Esophagus (tissue), 2 donors: Measurements from ENCODE around the gene LOC128125822.

Experiments
- H3K27ac ChIP-seq, 2 donors: one replicate each; pipeline ENCODE4 v1.5.1; 2013; ENCODE audit warnings: low read depth in 2 of 2, mild to moderate bottlenecking in 2 of 2, inconsistent platforms in 1 of 2, low read length in 1 of 2, moderate library complexity in 1 of 2
- H3K27me3 ChIP-seq, 2 donors: one replicate each; pipeline ENCODE4 v1.6.1; 2013; ENCODE audit warnings: low read length in 2 of 2, control low read depth in 1 of 2, mild to moderate bottlenecking in 1 of 2; ENCODE audit not compliant: insufficient read depth in 2 of 2, control insufficient read depth in 1 of 2
- H3K36me3 ChIP-seq, 2 donors: one replicate each; pipeline ENCODE4 v1.6.1; 2013; ENCODE audit warnings: low read length in 1 of 2; ENCODE audit not compliant: control insufficient read depth in 2 of 2, insufficient read depth in 2 of 2
- H3K4me1 ChIP-seq, 2 donors: one replicate each; pipeline ENCODE4 v1.6.1; 2013; ENCODE audit warnings: low read length in 1 of 2; ENCODE audit not compliant: control insufficient read depth in 2 of 2, insufficient read depth in 2 of 2
- H3K4me3 ChIP-seq, 2 donors: one replicate each; pipeline ENCODE4 v1.5.1; 2013; ENCODE audit warnings: low read length in 2 of 2, mild to moderate bottlenecking in 2 of 2, low read depth in 1 of 2, moderate library complexity in 1 of 2
- H3K9me3 ChIP-seq, 2 donors: one replicate each; pipeline ENCODE4 v1.6.1; 2013; ENCODE audit warnings: mild to moderate bottlenecking in 2 of 2, low read depth in 1 of 2, low read length in 1 of 2, moderate library complexity in 1 of 2; ENCODE audit not compliant: control insufficient read depth in 2 of 2, insufficient read depth in 1 of 2
- WGBS, 2 donors: extraction: QIAGEN DNeasy Blood & Tissue Kit; methylation state at CpG; one replicate each; pipeline ENCODE4 v1.1.7; 2013; 5-methylcytosine and 5-hydroxymethylcytosine counted together
- donor health status: healthy with polysubstance abuse.
- donor health status: Bipolar disorder and iron deficiency.

LOC128125822 gene

DNA sequence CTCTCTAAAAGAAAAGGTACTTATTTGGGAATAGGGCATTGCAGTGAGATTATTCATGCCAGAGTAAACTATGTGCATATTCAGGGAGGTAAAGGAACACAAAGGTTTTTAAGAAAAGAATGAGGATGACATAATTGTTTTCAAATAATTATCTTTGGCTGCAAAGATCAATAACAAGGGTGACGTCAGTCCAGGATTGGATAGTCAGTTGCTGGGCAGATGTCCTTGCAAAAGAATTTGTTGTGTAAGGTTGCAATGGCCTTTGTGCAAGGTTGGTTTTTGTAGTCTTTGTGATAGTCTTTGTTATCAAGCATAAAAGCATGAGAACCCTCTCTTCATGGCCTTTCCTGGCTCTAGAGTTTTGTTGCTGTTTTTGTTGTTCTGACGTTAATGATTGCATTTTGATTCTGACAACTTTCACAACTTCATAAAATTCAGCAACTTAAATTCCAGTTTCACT, 17.7 kb downstream of the LOC128125822 start:
- 75 to 77% methylated on average over 2 of the region's 2 CpGs for WGBS, 2 donors
- Histone ChIP-seq H3K27me3 (no peaks in the 10 kb centered on the region), H3K36me3 (no peaks in the 10 kb centered on the region), H3K27ac (no peak overlapping the region), H3K4me1 (no peaks in the 10 kb centered on the region), H3K9me3 (no peaks in the 10 kb centered on the region), H3K4me3 (no peak overlapping the region)

DNA sequence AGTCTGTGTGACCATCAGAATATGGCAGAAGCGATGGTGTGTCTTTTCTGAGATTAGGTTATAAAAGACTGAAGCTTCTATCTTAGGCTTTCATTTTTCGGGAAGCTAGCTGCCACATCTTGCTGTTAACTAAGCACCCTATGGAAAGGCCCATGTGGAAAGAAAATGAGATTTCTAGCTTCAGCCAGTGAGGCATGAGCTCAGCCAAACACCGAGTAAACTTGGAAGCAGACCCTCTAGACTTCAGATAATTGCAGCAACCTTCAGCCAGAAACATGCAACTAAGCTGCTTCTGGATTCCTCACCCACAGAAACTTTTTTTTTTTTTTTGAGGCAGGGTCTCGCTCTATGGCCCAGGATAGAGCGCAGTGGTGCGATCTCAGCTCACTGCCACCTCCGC, 20.6 kb downstream of the LOC128125822 start:
- H3K4me3 ChIP-seq, result no peak overlapping the region
- H3K9me3 ChIP-seq, result no peaks in the 10 kb centered on the region
- WGBS, 2 donors, result 93 to 94% methylated on average over 7 of the region's 7 CpGs
- H3K27ac ChIP-seq, result no peak overlapping the region
- H3K36me3 ChIP-seq, result no peaks in the 10 kb centered on the region
- no peaks in the 10 kb centered on the region for H3K27me3 ChIP-seq
- H3K4me1 ChIP-seq, result no peaks in the 10 kb centered on the region

DNA sequence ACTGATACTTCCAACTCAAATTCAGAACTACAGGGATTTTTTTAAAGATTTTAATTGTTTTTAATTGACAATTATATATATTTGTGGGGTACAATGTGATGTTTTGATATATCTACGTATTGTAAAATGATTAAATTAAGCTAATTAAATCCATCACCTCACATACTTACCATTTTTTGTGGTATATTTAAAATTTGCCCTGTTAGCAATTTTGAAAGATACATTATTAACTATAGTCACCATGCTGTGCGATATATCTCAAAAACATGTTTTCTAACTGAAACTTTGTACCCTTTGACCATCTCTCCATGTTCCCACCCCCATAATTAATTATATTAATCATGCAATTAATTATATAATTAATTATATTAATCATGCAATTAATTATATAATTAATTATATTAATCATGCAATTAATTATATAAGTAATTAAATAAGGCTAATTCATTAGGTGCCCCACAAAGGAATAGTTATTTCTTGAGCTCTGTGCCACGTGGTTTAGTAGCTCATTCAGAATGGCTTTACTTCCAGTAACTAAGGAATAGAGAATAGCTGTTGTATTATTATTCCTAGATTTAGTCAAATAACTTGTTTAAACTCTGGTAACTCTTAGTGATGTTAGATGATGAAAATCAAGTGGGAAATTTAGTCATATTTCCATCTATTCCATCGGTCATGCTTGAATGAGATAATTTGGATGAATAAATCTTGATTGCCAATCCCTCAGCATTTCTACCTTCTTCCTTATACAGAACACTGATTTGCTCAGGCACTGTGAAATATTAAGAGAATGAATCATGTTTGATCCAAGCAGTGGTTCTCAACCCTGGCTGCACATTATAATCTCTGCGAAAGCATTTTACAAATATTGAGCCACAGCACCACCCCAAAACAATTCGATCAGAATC, 25.1 kb downstream of the LOC128125822 start:
- WGBS, 2 donors, result 46% methylated on average over 6 of the region's 6 CpGs
- Histone ChIP-seq H3K4me3 (peak overlapping the region in 1 of 2 donors; percentile 51), H3K27ac (no peak overlapping the region)

DNA sequence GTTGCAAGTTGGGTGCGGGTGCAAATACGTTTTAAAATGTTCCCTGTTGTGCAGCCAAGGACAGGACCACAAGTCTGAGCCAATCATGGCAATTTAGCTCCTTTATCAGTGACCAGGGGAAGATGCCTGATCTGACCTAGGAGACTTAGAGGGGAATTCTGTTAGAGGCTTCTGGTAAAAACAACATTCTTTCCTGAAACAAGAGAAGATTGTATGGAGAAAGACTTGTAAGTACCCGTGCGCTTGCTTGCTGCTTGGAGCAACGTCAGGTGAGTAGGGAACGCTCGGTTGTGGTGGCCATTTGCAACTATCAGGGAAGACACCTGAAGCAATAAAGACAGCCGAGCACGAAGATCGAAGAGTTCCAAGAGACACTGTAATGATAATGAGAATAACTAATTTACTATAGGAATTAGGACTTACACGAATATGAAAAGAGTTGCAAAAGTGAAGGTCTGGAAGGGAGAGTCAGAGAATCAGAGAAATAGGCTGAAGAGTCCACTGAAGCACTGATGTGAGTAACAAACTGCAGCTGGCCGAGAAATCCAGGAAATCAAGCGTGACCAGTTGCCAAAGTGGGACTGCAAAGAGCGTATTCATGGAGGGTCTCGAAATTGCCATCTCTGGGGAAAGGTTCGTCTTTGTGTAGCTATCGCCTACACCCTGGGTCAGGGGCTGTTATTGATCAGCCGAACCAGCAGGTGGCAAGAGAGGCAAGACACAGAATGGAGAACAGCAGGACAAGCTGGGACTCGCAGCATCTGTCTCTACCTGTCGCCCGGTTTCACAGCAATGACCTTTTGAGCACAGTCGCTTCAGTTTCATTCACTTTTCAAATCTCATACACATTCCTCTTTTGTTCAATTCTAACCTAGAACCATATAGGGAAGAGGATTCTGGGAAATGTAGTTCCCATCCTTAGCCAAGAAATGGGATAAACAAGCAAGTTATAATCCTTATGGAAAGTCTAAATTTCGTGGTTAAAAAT, 26.1 kb downstream of the LOC128125822 start:
- Histone ChIP-seq H3K4me3 (peak overlapping the region; percentile 45 to 51), H3K4me1 (peaks cover 0 to 3% of the 10 kb centered on the region in 2 donors), H3K27ac (no peak overlapping the region), H3K9me3 (no peaks in the 10 kb centered on the region), H3K27me3 (no peaks in the 10 kb centered on the region), H3K36me3 (no peaks in the 10 kb centered on the region)
- 2 to 3% methylated on average over 23 of the region's 23 CpGs for WGBS, 2 donors

More for the DNA sequence above, 25.1 kb downstream of the LOC128125822 start:
- H3K9me3 ChIP-seq, result no peaks in the 10 kb centered on the region
- no peaks in the 10 kb centered on the region for H3K36me3 ChIP-seq
- H3K27me3 ChIP-seq, result no peaks in the 10 kb centered on the region
- peaks cover 0 to 3% of the 10 kb centered on the region in 2 donors for H3K4me1 ChIP-seq

DNA sequence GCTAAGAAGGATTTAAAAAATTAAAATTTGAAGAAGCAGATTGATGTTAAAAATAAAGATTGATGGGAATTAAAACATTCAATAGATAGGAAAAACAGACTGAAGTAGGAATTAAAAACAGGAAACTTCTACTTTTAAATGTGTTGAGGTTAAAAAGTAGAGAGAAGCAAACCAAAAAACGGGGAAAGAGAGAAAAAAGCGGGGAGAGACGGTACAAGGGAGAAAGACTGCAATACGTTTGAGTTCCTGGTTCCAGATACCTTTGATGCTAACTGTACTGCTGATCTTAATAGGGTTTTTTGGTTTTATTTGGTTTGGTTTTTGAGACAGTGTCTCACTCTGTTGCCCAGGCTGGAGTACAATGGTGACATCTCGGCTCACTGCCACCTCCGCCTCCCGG, 27.0 kb downstream of the LOC128125822 start:
- H3K4me3 ChIP-seq, result no peak overlapping the region
- peaks cover 0 to 3% of the 10 kb centered on the region in 2 donors for H3K4me1 ChIP-seq
- no peaks in the 10 kb centered on the region for H3K27me3 ChIP-seq
- H3K36me3 ChIP-seq, result no peaks in the 10 kb centered on the region
- H3K9me3 ChIP-seq, result no peaks in the 10 kb centered on the region
- no peak overlapping the region for H3K27ac ChIP-seq
- WGBS, 2 donors, result 88 to 89% methylated on average over 7 of the region's 7 CpGs

GRCh38 chr6:63600136-63600535, 27.9 kb downstream of the LOC128125822 start:
- Histone ChIP-seq H3K4me1 (peaks cover 0 to 3% of the 10 kb centered on the region in 2 donors), H3K27ac (no peak overlapping the region), H3K36me3 (no peaks in the 10 kb centered on the region), H3K27me3 (no peaks in the 10 kb centered on the region), H3K9me3 (no peaks in the 10 kb centered on the region), H3K4me3 (no peak overlapping the region)
- 75 to 76% methylated on average over 6 of the region's 6 CpGs for WGBS, 2 donors

DNA sequence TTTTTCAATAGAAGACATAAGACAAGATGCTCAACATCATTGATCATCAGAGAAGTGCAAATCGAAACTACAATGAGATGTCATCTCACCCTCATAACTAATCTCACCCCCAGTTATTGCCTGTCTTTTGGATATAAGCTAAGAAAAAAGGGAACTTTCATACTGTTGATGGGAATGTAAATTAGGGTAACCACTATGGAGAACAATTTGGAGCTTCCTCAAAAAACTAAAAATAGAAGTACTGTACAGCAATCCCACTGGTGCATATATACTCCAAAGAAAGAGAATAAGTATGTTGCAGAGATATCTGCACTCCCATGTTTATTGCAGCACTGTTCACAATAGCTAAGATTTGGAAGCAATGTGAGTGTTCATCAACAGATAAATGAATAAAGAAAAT, 37.0 kb downstream of the LOC128125822 start:
- H3K4me1 ChIP-seq, result no peaks in the 10 kb centered on the region
- H3K4me3 ChIP-seq, result no peak overlapping the region
- 79 to 93% methylated on average over 1 of the region's 1 CpG for WGBS, 2 donors
- H3K36me3 ChIP-seq, result no peaks in the 10 kb centered on the region
- no peaks in the 10 kb centered on the region for H3K9me3 ChIP-seq
- H3K27me3 ChIP-seq, result no peaks in the 10 kb centered on the region
- no peak overlapping the region for H3K27ac ChIP-seq

DNA sequence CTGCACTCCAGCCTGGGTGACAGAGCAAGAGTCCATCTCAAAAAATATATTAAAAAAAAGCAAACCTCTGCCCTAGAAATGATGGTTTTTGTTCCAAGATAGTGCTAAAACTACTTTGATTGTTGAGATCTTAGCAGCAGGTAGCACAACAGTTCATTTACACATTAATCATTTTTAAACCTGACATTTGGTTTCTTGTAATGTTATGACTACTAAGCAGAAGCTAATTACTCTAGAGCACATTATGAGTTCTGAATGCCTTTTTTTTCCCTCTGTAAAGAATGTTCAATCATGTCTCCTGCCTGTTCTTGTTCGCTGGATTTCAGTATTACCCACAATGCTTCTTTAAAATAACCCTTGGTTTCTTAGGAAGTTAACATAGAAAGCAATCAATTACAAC, 38.7 kb downstream of the LOC128125822 start:
- WGBS, 2 donors, result 18 to 50% methylated on average over 1 of the region's 1 CpG

DNA sequence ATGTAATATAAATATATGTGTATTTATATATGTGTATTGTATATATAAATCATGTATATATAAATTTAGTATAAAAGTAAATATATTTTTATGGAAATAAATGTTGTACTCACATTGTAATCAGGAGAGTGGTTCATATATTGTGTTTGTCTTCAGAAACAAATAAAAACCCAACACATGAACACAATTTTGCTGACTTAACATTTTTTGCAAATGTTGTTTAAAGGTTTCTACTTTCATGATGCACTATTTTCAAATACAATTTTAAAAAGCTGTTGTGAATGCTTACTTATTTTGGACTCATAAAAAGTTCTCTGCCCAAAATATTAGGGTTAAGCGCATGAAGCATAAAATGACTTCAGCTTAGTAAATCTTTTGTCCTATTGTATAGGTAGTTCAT, 39.3 kb downstream of the LOC128125822 start:
- no peaks in the 10 kb centered on the region for H3K36me3 ChIP-seq
- no peaks in the 10 kb centered on the region for H3K27me3 ChIP-seq
- H3K27ac ChIP-seq, result no peak overlapping the region
- H3K4me1 ChIP-seq, result no peaks in the 10 kb centered on the region
- 92 to 98% methylated on average over 1 of the region's 1 CpG for WGBS, 2 donors
- H3K4me3 ChIP-seq, result no peak overlapping the region
- H3K9me3 ChIP-seq, result no peaks in the 10 kb centered on the region

More for the DNA sequence above, 38.7 kb downstream of the LOC128125822 start:
- H3K4me3 ChIP-seq, result no peak overlapping the region
- no peaks in the 10 kb centered on the region for H3K4me1 ChIP-seq
- no peaks in the 10 kb centered on the region for H3K36me3 ChIP-seq
- no peaks in the 10 kb centered on the region for H3K9me3 ChIP-seq
- H3K27ac ChIP-seq, result no peak overlapping the region
- H3K27me3 ChIP-seq, result no peaks in the 10 kb centered on the region
